Measurements from ENCODE around the gene IFT122.
"Not testable (repeated sequence)": the region's sequence is repeated elsewhere in the genome, so short reads cannot be mapped to it uniquely, and the experiment has no call there.

IFT122 gene

GRCh38 chr3:129536804-129537203 lies 96.8 kb downstream of the IFT122 start:
- no peaks in the 10 kb centered on the region for H3K79me2 ChIP-seq (ENCODE audit: control insufficient read depth, insufficient read depth, low read length, unreplicated experiment)
- no peaks in the 10 kb centered on the region for H3K36me3 ChIP-seq (ENCODE audit: insufficient read depth, low read length)
- no peaks in the 10 kb centered on the region for H3K4me1 ChIP-seq (ENCODE audit: control insufficient read depth, insufficient read depth, low read length, unreplicated experiment)
- no peak overlapping the region for H2AFZ ChIP-seq (ENCODE audit: low read length, unreplicated experiment)
- H3K4me3 ChIP-seq (ENCODE audit: low read depth, low read length): no peak overlapping the region
- H3K27ac ChIP-seq (ENCODE audit: low read depth, low read length): no peak overlapping the region
- H3K27me3 ChIP-seq (ENCODE audit: insufficient read depth, low read length): 0 out of 2 replicates have a peak, but pooled peaks cover 3% of the 10 kb centered on the region

- Histone ChIP-seq H2AFZ (ENCODE audit: low read length, unreplicated experiment) (no peak overlapping the region), H3K27me3 (ENCODE audit: insufficient read depth, low read length) (0 out of 2 replicates have a peak, but pooled peaks cover 3% of the 10 kb centered on the region), H3K4me3 (ENCODE audit: low read depth, low read length) (no peak overlapping the region), H3K79me2 (ENCODE audit: control insufficient read depth, insufficient read depth, low read length, unreplicated experiment) (no peaks in the 10 kb centered on the region), H3K27ac (ENCODE audit: low read depth, low read length) (no peak overlapping the region), H3K4me1 (ENCODE audit: control insufficient read depth, insufficient read depth, low read length, unreplicated experiment) (no peaks in the 10 kb centered on the region), H3K36me3 (ENCODE audit: insufficient read depth, low read length) (no peaks in the 10 kb centered on the region)
Observed at GRCh38 chr3:129539206-129539605, 99.2 kb downstream of the IFT122 start.

- 0 out of 2 replicates have a peak, but pooled peaks cover 3% of the 10 kb centered on the region for H3K27me3 ChIP-seq (ENCODE audit: insufficient read depth, low read length)
- H3K79me2 ChIP-seq (ENCODE audit: control insufficient read depth, insufficient read depth, low read length, unreplicated experiment): no peaks in the 10 kb centered on the region
- no peaks in the 10 kb centered on the region for H3K4me1 ChIP-seq (ENCODE audit: control insufficient read depth, insufficient read depth, low read length, unreplicated experiment)
- no peak overlapping the region for H3K27ac ChIP-seq (ENCODE audit: low read depth, low read length)
- no peak overlapping the region for H2AFZ ChIP-seq (ENCODE audit: low read length, unreplicated experiment)
- no peaks in the 10 kb centered on the region for H3K36me3 ChIP-seq (ENCODE audit: insufficient read depth, low read length)
- H3K4me3 ChIP-seq (ENCODE audit: low read depth, low read length): no peak overlapping the region
Observed at GRCh38 chr3:129540776-129541516, 100.9 kb downstream of the IFT122 start.

GRCh38 chr3:129542747-129543146 lies 102.7 kb downstream of the IFT122 start:
- no peak overlapping the region for H3K27ac ChIP-seq (ENCODE audit: low read depth, low read length)
- no peaks in the 10 kb centered on the region for H3K79me2 ChIP-seq (ENCODE audit: control insufficient read depth, insufficient read depth, low read length, unreplicated experiment)
- no peaks in the 10 kb centered on the region for H3K4me1 ChIP-seq (ENCODE audit: control insufficient read depth, insufficient read depth, low read length, unreplicated experiment)
- no peak overlapping the region for H2AFZ ChIP-seq (ENCODE audit: low read length, unreplicated experiment)
- no peak overlapping the region for H3K4me3 ChIP-seq (ENCODE audit: low read depth, low read length)
- no peaks in the 10 kb centered on the region for H3K27me3 ChIP-seq (ENCODE audit: insufficient read depth, low read length)
- no peaks in the 10 kb centered on the region for H3K36me3 ChIP-seq (ENCODE audit: insufficient read depth, low read length)

GRCh38 chr3:129543156-129543790 lies 103.2 kb downstream of the IFT122 start, which contains the start of gene H1-8:
H1-8 (plus strand) TSS chr3:129543175; CDS start chr3:129543219, 44 bp downstream.
- no peaks in the 10 kb centered on the region for H3K36me3 ChIP-seq (ENCODE audit: insufficient read depth, low read length)
- no peaks in the 10 kb centered on the region for H3K27me3 ChIP-seq (ENCODE audit: insufficient read depth, low read length)
- H3K4me1 ChIP-seq (ENCODE audit: control insufficient read depth, insufficient read depth, low read length, unreplicated experiment): no peaks in the 10 kb centered on the region
- H3K27ac ChIP-seq (ENCODE audit: low read depth, low read length): no peak within 1 kb of the TSS
- no peaks in the 10 kb centered on the region for H3K79me2 ChIP-seq (ENCODE audit: control insufficient read depth, insufficient read depth, low read length, unreplicated experiment)
- no peak within 1 kb of the TSS for H2AFZ ChIP-seq (ENCODE audit: low read length, unreplicated experiment)
- H3K4me3 ChIP-seq (ENCODE audit: low read depth, low read length): no peak within 1 kb of the TSS

GRCh38 chr3:129543999-129544398 lies 104.0 kb downstream of the IFT122 start:
- Histone ChIP-seq H2AFZ (ENCODE audit: low read length, unreplicated experiment) (no peak overlapping the region), H3K79me2 (ENCODE audit: control insufficient read depth, insufficient read depth, low read length, unreplicated experiment) (no peaks in the 10 kb centered on the region), H3K36me3 (ENCODE audit: insufficient read depth, low read length) (no peaks in the 10 kb centered on the region), H3K4me3 (ENCODE audit: low read depth, low read length) (no peak overlapping the region), H3K27me3 (ENCODE audit: insufficient read depth, low read length) (no peaks in the 10 kb centered on the region), H3K27ac (ENCODE audit: low read depth, low read length) (no peak overlapping the region), H3K4me1 (ENCODE audit: control insufficient read depth, insufficient read depth, low read length, unreplicated experiment) (no peaks in the 10 kb centered on the region)

GRCh38 chr3:129545951-129546350 lies 105.9 kb downstream of the IFT122 start:
- H3K4me1 ChIP-seq (ENCODE audit: control insufficient read depth, insufficient read depth, low read length, unreplicated experiment): not testable (repeated sequence)

GRCh38 chr3:129547241-129547640 lies 107.2 kb downstream of the IFT122 start:
- Histone ChIP-seq H3K27me3 (ENCODE audit: insufficient read depth, low read length) (no peaks in the 10 kb centered on the region), H3K4me3 (ENCODE audit: low read depth, low read length) (no peak overlapping the region), H3K4me1 (ENCODE audit: control insufficient read depth, insufficient read depth, low read length, unreplicated experiment) (peaks cover 9% of the 10 kb centered on the region), H2AFZ (ENCODE audit: low read length, unreplicated experiment) (no peak overlapping the region), H3K36me3 (ENCODE audit: insufficient read depth, low read length) (no peaks in the 10 kb centered on the region), H3K79me2 (ENCODE audit: control insufficient read depth, insufficient read depth, low read length, unreplicated experiment) (no peaks in the 10 kb centered on the region), H3K27ac (ENCODE audit: low read depth, low read length) (no peak overlapping the region)

More at GRCh38 chr3:129545951-129546350, 105.9 kb downstream of the IFT122 start:
- H3K27me3 ChIP-seq (ENCODE audit: insufficient read depth, low read length); H3K27ac ChIP-seq (ENCODE audit: low read depth, low read length); H2AFZ ChIP-seq (ENCODE audit: low read length, unreplicated experiment); H3K36me3 ChIP-seq (ENCODE audit: insufficient read depth, low read length); H3K4me3 ChIP-seq (ENCODE audit: low read depth, low read length); H3K79me2 ChIP-seq (ENCODE audit: control insufficient read depth, insufficient read depth, low read length, unreplicated experiment): not testable (repeated sequence)

- no peaks in the 10 kb centered on the region for H3K36me3 ChIP-seq (ENCODE audit: insufficient read depth, low read length)
- no peaks in the 10 kb centered on the region for H3K27me3 ChIP-seq (ENCODE audit: insufficient read depth, low read length)
- no peak overlapping the region for H2AFZ ChIP-seq (ENCODE audit: low read length, unreplicated experiment)
- H3K27ac ChIP-seq (ENCODE audit: low read depth, low read length): no peak overlapping the region
- no peaks in the 10 kb centered on the region for H3K79me2 ChIP-seq (ENCODE audit: control insufficient read depth, insufficient read depth, low read length, unreplicated experiment)
- H3K4me1 ChIP-seq (ENCODE audit: control insufficient read depth, insufficient read depth, low read length, unreplicated experiment): peaks cover 9% of the 10 kb centered on the region
- no peak overlapping the region for H3K4me3 ChIP-seq (ENCODE audit: low read depth, low read length)
Observed at GRCh38 chr3:129548104-129548965, 108.3 kb downstream of the IFT122 start.

- H3K27me3 ChIP-seq (ENCODE audit: insufficient read depth, low read length): no peaks in the 10 kb centered on the region
Observed at GRCh38 chr3:129549006-129549800, 109.2 kb downstream of the IFT122 start.

More at GRCh38 chr3:129549006-129549800, 109.2 kb downstream of the IFT122 start:
- H3K79me2 ChIP-seq (ENCODE audit: control insufficient read depth, insufficient read depth, low read length, unreplicated experiment): no peaks in the 10 kb centered on the region
- H3K4me1 ChIP-seq (ENCODE audit: control insufficient read depth, insufficient read depth, low read length, unreplicated experiment): peaks cover 9% of the 10 kb centered on the region
- no peak overlapping the region for H2AFZ ChIP-seq (ENCODE audit: low read length, unreplicated experiment)
- no peaks in the 10 kb centered on the region for H3K36me3 ChIP-seq (ENCODE audit: insufficient read depth, low read length)
- H3K4me3 ChIP-seq (ENCODE audit: low read depth, low read length): no peak overlapping the region
- no peak overlapping the region for H3K27ac ChIP-seq (ENCODE audit: low read depth, low read length)
